Tongue (tissue), 2 donors: ENCODE results near the gene CNTN3. TPM values are rescaled to one million over a fixed set of nuclear protein-coding genes. Genes with fewer than 3 reads are reported as not detected.

Experiments used
- DNase-seq: peaks from one replicate; pipeline ENCODE4 v3.0.0-alpha.2; 2015
- total RNA-seq: library from RNA; depleted of rRNA; stranded (reverse); fragments of >200 nt; gene quantifications from one replicate; pipeline ENCODE4 v1.2.3, GENCODE V29; 2014

The CNTN3 gene
- total RNA-seq, 1 donor from 2014 or later: 6.9 TPM

DNA sequence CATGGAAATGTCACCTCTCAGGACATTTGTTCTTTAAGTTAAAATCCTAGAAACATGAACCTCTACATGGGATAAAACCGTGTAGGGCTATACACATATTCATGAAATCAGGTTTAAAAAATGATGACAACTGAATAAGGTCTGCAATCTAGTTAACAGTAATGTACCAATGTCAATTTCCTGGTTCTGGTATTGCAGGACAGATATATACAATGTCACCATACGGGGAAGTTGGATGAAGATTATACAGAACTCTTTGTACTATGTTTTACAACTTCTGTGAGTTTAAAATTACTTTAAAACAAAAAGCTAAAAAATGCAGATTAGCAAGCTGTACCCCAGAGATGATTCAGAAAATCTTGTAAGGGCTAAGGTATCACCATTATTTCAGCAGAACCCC is 6.7 kb downstream of the CNTN3 start:
- no peak for DNase-seq

DNA sequence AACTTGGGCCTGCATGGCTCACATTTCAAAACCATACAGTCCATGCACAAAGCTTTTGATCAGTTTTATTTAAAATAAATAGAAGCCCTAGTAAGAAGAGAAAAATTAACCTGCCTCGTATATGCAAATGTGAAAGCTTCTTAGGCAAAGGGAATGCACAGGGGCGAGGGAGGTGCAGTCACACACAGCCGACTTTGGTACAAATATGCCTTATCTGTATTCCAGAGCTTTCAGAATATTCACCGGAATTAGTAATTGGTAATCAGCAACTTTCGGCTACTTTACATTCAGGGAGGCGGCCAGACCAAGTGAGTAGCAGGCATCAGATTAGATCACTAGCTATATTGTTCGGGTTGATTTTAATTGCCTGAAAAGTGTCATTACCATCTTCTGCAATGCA is 7.5 kb downstream of the CNTN3 start:
- DNase-seq: no peak

DNA sequence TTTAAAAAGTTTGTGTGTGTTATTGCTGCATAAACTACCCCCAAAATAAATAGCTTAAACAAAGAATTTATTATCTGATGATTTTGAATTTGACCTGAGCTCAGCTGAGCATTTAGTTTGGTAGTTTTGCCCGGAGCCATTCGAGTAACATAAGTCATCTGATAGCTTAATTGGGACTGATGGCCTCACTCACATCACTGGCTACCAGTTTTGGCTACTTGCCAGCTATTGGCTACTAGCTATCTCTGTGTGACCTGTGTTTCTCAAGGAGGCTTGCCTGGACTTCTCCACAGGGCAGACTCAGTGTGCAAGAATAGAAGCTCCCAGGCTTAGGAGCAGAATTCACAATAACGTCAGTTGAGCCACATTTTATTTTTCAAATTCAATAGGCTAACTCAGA is 9.0 kb downstream of the CNTN3 start:
- no peak for DNase-seq

DNA sequence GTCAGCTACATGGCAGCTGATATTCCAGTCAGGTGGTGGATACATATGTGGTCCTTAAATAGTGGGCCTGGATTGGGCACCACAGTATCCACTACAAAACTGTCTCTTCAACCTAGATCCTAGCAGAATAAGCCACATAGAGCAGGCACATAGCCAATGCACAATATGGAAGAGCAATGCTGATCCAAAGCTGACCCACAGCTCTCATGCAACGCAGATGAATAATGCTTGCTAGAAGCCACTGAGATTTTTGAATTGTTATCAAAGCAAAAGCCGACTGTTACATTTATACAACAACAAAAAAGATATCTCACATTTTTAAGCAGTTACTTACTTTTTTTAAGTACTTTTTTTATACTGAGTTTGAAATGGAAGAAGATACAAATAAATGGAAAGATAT is 11.2 kb downstream of the CNTN3 start:
- DNase-seq: no peak

DNA sequence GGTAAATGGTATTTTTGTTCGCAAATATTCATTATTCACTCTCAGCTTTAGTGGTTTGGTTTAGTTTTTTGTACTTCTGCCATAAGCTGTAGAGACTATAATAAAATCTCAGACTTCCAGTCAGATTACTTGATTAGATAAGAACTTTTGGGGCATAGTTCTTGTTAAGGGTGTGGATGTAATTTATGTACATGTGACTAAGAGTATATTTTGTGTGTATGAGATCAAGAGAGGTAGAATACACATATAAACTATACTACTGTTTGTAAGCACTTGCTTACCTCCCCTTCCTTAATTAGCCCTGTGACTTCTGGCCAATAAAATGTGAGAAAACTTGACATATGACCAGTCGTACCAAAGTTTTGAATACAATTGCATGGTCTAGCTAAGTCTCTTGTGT is 12.0 kb downstream of the CNTN3 start:
- no peak for DNase-seq

DNA sequence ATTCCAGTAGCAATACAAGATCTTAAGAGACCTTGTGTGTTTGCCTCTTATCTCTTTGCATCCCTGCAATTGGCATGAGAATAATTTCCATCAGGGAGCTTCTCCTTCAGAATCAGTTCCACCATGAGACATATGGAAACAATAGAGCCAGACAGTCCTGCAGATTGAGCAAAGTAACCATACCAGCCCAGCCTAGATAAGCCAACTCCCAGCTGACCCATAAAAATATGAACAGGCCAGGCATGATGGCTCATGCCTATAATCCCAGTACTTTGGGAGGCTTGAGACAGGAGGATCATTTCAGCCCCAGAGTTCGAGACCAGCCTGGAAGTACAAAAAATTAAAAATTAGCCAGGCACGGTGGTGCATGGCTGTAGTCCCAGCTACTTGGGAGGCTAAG is 12.7 kb downstream of the CNTN3 start:
- DNase-seq: no peak

DNA sequence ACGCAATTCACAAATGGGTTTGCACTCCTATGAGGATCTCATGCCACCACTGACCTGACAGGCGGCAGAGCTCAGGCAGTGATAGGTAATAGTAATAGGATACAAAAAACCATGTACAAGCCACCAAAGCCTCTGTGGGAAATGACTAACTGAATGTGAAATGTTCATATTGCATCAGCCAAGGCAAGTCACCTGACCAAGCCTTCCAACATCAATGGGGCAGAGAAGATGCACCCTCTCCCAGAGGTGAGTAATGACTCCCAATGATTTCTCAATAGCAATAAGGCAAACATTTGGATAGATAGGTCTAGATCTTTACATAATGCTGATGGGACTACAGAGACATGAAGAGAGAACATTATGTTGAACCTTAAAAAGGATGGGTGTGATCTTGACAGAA is 14.9 kb downstream of the CNTN3 start:
- no peak for DNase-seq

DNA sequence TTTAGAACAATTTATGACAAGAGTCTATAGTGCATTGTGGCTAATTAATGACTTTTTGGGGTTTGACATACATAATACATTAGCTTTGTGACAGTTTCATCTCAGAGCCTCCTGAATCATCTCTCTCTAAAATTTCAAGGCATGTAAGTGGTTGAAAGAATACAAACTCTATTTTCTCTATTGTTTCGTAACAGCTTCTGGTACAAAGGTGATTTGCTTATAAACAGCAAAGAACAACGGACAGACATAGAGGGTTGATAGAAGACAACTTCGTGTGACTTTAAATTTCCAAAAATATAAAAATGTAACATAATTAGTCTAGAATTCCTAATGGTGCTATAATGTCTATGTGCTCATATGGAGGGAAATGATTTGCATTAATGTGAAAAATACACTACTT is 21.3 kb downstream of the CNTN3 start:
- no peak for DNase-seq

DNA sequence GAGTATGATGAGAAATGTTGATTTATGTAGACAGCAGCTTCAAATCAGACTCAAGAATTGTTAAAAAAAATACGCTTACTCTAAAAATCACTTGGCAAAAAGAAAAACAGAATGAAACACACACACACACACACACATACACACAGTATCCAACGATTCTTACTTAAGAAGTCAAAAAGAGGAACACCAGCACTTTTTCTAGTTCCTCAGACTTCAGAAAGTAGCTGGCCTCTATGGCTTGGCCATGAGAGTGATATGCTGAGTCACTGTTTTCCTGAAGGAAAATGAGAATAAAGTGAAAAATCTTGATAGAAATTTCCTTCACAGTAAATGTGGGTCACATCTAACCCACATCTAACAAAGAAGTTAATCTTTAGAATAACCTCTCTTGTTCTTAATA is 22.1 kb downstream of the CNTN3 start:
- DNase-seq: no peak

DNA sequence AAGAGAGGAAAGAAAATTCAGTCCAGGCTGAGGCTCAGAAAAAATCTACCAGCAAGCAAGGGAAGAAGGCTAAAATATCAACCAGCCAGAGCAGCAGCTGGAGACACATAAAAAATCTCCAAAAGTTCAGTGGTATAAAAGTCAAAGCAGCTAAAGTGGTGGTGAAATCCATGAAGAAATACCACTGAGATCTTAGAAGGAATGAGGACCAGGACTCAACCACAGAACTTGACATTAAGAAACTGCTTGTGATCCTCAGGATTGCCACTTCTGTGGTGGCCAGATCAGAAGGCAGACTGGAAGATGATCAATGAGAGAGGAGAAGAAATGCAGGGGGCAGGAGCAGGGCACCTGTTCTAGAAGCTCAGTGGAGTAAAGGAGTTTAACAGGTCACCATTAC is 22.5 kb downstream of the CNTN3 start:
- DNase-seq: no peak

DNA sequence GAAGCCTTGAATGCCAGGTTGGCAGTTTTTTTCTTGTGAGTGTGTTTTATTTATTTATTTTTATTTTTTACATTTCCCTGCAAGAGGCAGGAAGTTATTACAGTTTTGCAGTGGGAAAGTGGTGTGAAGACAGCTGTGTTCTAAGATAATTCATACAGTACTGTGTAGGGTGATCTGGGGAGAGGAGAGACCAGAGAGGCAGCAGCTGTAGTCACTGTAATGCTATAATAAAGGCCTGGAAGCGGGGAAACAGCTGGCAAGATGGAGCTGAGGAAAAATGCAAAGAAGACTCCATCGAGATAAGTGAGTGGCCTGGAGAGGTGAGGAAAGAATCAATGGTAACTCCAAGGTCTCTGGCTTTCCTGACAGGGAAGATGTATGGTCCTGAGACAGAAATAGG is 23.1 kb downstream of the CNTN3 start:
- DNase-seq: peak; percentile 65

DNA sequence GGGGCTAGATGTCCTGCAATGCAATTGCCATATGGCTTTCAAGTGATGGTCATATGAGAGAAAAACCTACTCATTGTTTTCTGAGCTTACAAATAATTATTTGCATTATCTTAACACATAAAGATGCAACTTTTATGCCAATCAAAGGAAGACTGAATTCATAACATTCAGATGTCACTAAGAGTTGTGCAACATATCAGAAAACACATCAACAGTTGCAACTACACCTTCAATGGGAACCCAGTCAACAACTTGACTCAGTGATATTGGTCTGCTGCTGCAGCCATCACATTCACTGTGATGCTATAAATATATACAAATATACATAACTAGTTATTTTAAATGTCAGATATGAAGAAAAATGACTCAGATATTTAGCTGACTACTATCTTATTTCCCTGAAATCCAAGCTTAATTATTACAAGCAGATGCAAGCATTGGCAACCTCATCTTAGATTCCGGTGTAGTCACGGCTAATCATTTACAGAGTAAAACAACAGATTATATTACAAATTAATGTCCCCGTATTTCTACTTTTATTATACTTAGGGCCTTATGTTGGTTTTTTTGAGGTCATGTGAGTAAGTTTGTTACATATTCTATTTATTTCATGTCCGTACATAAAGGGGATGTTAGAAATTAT is 23.7 kb downstream of the CNTN3 start:
- peak; percentile 14 for DNase-seq

DNA sequence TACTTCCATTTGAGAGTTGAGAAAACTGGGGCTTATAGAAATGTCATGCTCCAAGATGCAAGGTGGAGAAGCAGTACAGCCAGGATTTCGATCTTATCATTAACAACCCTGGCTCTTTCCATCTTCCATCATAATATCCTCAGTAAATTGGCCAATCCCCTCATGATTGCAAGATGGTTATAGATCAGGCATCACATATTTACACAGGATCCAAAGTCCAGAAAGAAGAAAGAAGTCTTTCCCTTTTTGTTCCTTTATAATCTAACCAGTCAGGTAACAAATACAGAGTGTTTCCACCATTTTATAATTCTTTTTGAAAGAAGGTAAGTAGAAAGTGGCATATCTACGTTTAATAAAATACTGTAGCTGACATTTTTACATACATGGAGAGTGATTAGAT is 29.7 kb downstream of the CNTN3 start:
- no peak for DNase-seq

DNA sequence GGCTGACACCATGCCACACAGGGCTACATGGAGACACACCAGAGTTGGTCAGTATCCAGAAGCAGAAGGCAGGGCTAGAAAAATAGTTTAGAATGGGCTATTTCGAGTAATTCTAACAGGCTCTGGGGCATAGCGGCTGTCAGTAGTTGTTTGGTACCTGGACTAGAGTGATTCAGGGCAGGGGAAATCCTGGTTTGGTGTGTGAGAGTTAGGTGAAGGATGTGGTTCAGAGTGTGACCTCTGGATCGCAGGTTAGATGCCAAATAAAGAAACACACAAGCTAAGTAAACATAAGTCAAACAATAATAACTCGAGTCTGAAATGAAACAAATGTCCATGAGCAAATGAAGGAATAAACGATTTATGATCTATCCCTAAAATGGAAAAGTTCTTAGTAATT is 31.5 kb downstream of the CNTN3 start:
- DNase-seq: no peak

DNA sequence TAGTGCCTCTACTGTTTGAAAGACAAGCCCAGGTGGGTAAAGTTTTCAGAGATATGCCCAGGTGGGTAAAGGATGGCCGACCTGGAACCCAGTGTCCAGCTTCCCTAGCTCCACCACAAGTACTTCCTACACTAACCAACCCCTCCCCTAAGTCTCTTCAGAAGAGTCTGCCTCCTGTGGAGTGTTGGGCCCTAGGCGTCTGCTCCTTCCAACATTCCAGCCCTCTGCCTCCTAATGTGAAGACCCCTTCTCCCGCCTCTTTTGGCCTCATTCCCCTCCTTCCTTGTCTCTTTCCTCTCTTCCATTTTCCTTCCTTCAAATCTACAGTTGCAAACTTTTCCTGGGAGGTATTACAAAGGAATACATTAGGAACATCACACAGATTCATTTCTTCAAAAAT is 38.6 kb downstream of the CNTN3 start:
- no peak for DNase-seq

DNA sequence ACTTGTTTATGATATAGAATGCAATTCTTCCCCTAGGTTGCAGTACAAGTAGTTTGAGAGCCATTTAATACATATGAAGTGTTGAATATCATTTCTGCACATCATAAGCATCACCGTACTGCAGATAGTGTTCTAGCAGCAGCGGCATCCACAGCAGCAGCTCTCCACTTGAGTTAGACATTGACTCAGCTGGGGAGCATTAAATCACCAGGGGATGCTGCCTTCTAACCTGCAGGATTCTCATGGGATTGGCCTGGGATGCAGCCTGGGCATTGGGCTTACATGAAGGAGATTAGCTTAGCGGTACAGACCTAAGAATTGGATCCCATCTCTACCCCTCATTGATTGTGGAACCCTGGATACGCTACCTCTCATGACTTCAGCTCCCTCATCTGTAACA is 43.3 kb downstream of the CNTN3 start:
- DNase-seq: no peak
